CD4-positive, alpha-beta T cell treated with Interferon gamma for 1 hour (primary cell): ENCODE measurements around the gene RASIP1.
"Not testable (repeated sequence)": the region's sequence is repeated elsewhere in the genome, so short reads cannot be mapped to it uniquely, and the experiment has no call there.

Source experiments
- DNase-seq: peaks from one replicate; pipeline ENCODE4 v3.0.0-alpha.2; 2020

Gene RASIP1

GRCh38 chr19:48740164-48740972 is at the start of gene RASIP1:
TSS of gene RASIP1 (minus strand) at chr19:48740610. CDS start at chr19:48740282, 328 bp downstream.
- DNase-seq: no peak

GRCh38 chr19:48787331-48787730 is 46.9 kb upstream of the RASIP1 start:
- not testable (repeated sequence) for DNase-seq

GRCh38 chr19:48786422-48786821 is 46.0 kb upstream of the RASIP1 start:
- DNase-seq: not testable (repeated sequence)

- DNase-seq: no peak
Observed at GRCh38 chr19:48784527-48784926, 44.1 kb upstream of the RASIP1 start.

- DNase-seq: peak; percentile 35
Observed at GRCh38 chr19:48780631-48781391, 40.4 kb upstream of the RASIP1 start.

- DNase-seq: no peak
Observed at GRCh38 chr19:48779636-48780035, 39.2 kb upstream of the RASIP1 start.

GRCh38 chr19:48777720-48778119 is 37.3 kb upstream of the RASIP1 start:
- DNase-seq: no peak

- DNase-seq: no peak
Observed at GRCh38 chr19:48777139-48777538, 36.7 kb upstream of the RASIP1 start.

GRCh38 chr19:48772503-48772953 is 32.1 kb upstream of the RASIP1 start:
- no peak for DNase-seq

GRCh38 chr19:48770734-48771472 is 30.5 kb upstream of the RASIP1 start:
- no peak for DNase-seq

GRCh38 chr19:48770266-48770665 is 29.9 kb upstream of the RASIP1 start:
- no peak for DNase-seq

GRCh38 chr19:48768994-48769713 is 28.7 kb upstream of the RASIP1 start:
- DNase-seq: no peak

- not testable (repeated sequence) for DNase-seq
Observed at GRCh38 chr19:48768171-48768753, 27.9 kb upstream of the RASIP1 start.

GRCh38 chr19:48765816-48766215 is 25.4 kb upstream of the RASIP1 start:
- DNase-seq: not testable (repeated sequence)

- DNase-seq: no peak
Observed at GRCh38 chr19:48760504-48761205, 20.2 kb upstream of the RASIP1 start.

GRCh38 chr19:48757741-48758144 is 17.3 kb upstream of the RASIP1 start:
- no peak for DNase-seq

GRCh38 chr19:48757089-48757675 is 16.8 kb upstream of the RASIP1 start:
- no peak for DNase-seq

GRCh38 chr19:48756686-48757085 is 16.3 kb upstream of the RASIP1 start:
- DNase-seq: no peak

- DNase-seq: no peak
Observed at GRCh38 chr19:48756212-48756611, 15.8 kb upstream of the RASIP1 start.

- no peak for DNase-seq
Observed at GRCh38 chr19:48755787-48756186, 15.4 kb upstream of the RASIP1 start.

GRCh38 chr19:48755084-48755641 is 14.8 kb upstream of the RASIP1 start, which contains the start of gene FGF21:
TSS of gene FGF21 (plus strand) at chr19:48755524. CDS start at chr19:48756237, 713 bp downstream.
- DNase-seq: no peak
